Measurements from ENCODE around the gene EYA3. TPM values are rescaled to one million over a fixed set of nuclear protein-coding genes. Genes with fewer than 3 reads are reported as not detected.

EYA3 gene
- total RNA-seq, 1 experiment from 2014 or later = 17.1 TPM

DNA sequence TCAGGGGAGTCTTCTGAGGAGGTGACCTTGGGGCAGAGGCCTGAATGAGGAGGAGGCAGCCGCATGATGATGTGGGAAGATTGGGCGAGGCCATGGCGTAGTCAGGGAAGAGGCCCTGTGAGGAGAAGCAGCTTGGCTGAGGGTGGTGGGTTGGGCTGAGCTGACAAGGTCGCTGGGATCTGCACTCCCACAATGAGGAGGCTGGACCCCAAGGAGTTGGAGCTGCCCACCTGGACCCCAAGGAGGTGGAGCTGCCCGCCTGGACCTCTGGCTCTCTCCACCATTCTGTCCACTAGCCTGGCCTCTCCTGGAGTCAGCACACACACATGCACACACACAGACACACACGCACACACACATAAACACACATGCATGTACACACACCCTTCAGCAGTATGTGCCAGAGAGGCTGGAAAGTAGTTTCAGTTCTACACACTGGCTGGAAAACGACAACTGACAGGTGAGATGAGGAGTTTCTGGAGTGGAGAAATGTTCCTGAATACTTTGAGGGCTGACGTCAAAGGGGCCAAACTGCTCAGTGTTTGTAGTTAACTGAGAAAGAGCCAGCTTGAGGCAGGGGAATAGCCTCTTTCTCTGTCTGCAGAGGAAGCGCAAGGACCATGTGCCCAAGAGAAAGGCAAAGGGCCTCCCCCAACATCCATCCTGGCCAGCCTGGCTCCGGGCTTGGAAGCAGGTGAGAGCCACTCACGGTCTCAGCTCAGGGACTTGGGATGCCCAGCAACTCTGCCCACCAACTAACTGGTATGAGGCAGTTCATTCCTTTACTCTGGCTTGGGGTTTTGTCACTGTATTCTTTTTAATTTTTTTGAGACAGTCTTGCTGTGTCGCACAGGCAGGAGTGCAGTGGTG is 146.5 kb downstream of the EYA3 start:
- Histone ChIP-seq H3K27me3 (ENCODE audit: low read length) (no peaks in the 10 kb centered on the region), H3K27ac (ENCODE audit: low read length) (no peak overlapping the region), H4K20me1 (ENCODE audit: low read length) (no peaks in the 10 kb centered on the region), H3K36me3 (ENCODE audit: low read depth, low read length) (no peaks in the 10 kb centered on the region), H3K79me2 (ENCODE audit: low read length) (no peaks in the 10 kb centered on the region), H3K9me2 (replicated peaks; ENCODE audit: low read length) (no peaks in the 10 kb centered on the region), H3F3A (ENCODE audit: low read length, unreplicated experiment) (no peaks in the 10 kb centered on the region), H3K4me3 (ENCODE audit: low read length) (no peak overlapping the region), H3K4me1 (ENCODE audit: insufficient read depth, low read length) (no peaks in the 10 kb centered on the region), H3K9ac (ENCODE audit: low read length) (no peak overlapping the region), H3K4me2 (ENCODE audit: low read length) (no peak overlapping the region), H3K9me3 (ENCODE audit: low read length) (no peaks in the 10 kb centered on the region), H2AFZ (ENCODE audit: low read length) (no peak overlapping the region)
- no peak for TF ChIP-seq EZH2 (IDR thresholded peaks at IDR 0.05; ENCODE audit: low read length, unreplicated experiment)
- DNase-seq (no peak), ATAC-seq (no peak)
- ChIA-PET CTCF (no interaction called here), POLR2A (ENCODE audit: unreplicated experiment) (no interaction called here)
- no TSS peak for BruUV-seq (replicated peaks)
- intact Hi-C loops (cut with micrococcal nuclease) = no loop called here

DNA sequence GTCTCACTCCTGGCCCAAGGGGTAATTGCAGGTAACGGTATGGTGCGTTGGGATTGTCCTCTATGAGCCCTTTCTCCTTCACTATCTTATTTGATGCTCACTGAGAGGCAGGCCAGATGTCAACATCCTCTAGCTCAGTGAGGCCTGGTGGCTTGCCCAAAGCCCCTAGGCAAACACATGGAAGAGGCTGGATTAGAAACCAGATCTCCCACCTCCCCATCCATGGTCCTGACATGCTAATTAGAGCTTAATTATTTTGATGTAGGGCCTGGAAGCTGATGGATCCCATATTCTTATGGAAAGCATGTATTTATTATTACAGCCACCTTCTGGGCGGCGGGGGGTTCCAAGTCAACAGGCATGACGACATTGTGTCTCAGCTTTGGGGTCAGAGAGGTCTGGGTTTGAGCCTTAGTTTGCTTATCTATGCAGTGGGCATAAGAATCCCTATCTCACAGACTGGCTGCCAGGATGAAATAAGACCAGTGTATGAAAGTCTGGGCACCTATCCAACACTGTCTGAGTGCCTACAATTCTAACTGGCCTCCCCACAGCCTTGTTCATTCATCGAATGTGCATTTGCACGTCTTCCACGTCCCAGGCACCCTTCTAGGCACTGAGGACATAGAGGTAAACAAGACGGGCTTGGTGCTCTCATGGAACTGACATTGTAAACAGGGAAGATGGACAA is 147.4 kb downstream of the EYA3 start:
- CTCF ChIA-PET = no interaction called here
- intact Hi-C loops (cut with micrococcal nuclease) = no loop called here

DNA sequence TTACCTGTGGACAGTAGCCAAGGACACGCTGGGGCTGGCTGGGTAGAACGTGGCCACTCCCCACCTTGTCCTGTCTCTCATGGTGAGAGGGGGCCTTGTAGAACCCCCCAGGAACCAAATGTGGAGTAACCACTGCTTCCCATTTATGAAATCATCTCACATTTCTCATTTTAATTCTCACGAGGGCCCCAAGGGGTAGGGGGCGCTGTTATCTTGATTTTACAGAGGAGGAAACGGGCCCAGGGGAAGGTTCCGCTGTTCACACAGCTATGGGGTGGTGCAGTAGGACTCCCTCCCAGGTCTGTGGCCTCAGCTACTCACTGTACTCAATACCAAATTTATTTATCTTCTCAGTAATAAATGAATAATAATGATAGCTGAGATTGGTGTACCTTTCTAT is 148.1 kb downstream of the EYA3 start:
- H4K20me1 ChIP-seq (ENCODE audit: low read length) = no peaks in the 10 kb centered on the region
- H3K36me3 ChIP-seq (ENCODE audit: low read depth, low read length) = no peaks in the 10 kb centered on the region
- H3K9ac ChIP-seq (ENCODE audit: low read length) = no peak overlapping the region
- no peak overlapping the region for H3K27ac ChIP-seq (ENCODE audit: low read length)
- no peaks in the 10 kb centered on the region for H3F3A ChIP-seq (ENCODE audit: low read length, unreplicated experiment)
- H3K4me3 ChIP-seq (ENCODE audit: low read length) = no peak overlapping the region
- H3K79me2 ChIP-seq (ENCODE audit: low read length) = no peaks in the 10 kb centered on the region
- peaks cover 8% of the 10 kb centered on the region; the same call in 1 of the 2 replicates for H3K4me1 ChIP-seq (ENCODE audit: insufficient read depth, low read length)
- no peak overlapping the region for H3K4me2 ChIP-seq (ENCODE audit: low read length)
- intact Hi-C loops (cut with micrococcal nuclease) = no loop called here
- no peaks in the 10 kb centered on the region for H3K9me2 ChIP-seq (replicated peaks; ENCODE audit: low read length)
- no peaks in the 10 kb centered on the region for H3K9me3 ChIP-seq (ENCODE audit: low read length)
- ATAC-seq = peak; percentile 38; the same call in 1 of the 2 replicates
- no peaks in the 10 kb centered on the region for H3K27me3 ChIP-seq (ENCODE audit: low read length)
- TF ChIP-seq, protein P1, sequence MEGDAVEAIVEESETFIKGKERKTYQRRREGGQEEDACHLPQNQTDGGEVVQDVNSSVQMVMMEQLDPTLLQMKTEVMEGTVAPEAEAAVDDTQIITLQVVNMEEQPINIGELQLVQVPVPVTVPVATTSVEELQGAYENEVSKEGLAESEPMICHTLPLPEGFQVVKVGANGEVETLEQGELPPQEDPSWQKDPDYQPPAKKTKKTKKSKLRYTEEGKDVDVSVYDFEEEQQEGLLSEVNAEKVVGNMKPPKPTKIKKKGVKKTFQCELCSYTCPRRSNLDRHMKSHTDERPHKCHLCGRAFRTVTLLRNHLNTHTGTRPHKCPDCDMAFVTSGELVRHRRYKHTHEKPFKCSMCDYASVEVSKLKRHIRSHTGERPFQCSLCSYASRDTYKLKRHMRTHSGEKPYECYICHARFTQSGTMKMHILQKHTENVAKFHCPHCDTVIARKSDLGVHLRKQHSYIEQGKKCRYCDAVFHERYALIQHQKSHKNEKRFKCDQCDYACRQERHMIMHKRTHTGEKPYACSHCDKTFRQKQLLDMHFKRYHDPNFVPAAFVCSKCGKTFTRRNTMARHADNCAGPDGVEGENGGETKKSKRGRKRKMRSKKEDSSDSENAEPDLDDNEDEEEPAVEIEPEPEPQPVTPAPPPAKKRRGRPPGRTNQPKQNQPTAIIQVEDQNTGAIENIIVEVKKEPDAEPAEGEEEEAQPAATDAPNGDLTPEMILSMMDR (conservative IDR thresholded peaks at IDR 0.05; ENCODE audit: low read depth, low read length) = peak; percentile 69
- no peak for TF ChIP-seq EZH2 (IDR thresholded peaks at IDR 0.05; ENCODE audit: low read length, unreplicated experiment)
- no peak overlapping the region for H2AFZ ChIP-seq (ENCODE audit: low read length)
- peak; percentile 42 for DNase-seq
- POLR2A ChIA-PET (ENCODE audit: unreplicated experiment) = no interaction called here
- no TSS peak for BruUV-seq (replicated peaks)
- CTCF ChIA-PET = no interaction called here

More for the DNA sequence above, 147.4 kb downstream of the EYA3 start:
- Histone ChIP-seq H3K4me2 (ENCODE audit: low read length) (no peak overlapping the region), H3K4me3 (ENCODE audit: low read length) (no peak overlapping the region), H3K79me2 (ENCODE audit: low read length) (no peaks in the 10 kb centered on the region), H3K9me3 (ENCODE audit: low read length) (no peaks in the 10 kb centered on the region), H3K9ac (ENCODE audit: low read length) (no peak overlapping the region), H3K36me3 (ENCODE audit: low read depth, low read length) (no peaks in the 10 kb centered on the region), H3F3A (ENCODE audit: low read length, unreplicated experiment) (no peaks in the 10 kb centered on the region), H3K4me1 (ENCODE audit: insufficient read depth, low read length) (peaks cover 2% of the 10 kb centered on the region; the same call in 1 of the 2 replicates), H3K9me2 (replicated peaks; ENCODE audit: low read length) (no peaks in the 10 kb centered on the region), H2AFZ (ENCODE audit: low read length) (no peak overlapping the region), H3K27ac (ENCODE audit: low read length) (no peak overlapping the region), H4K20me1 (ENCODE audit: low read length) (no peaks in the 10 kb centered on the region), H3K27me3 (ENCODE audit: low read length) (no peaks in the 10 kb centered on the region)
- no TSS peak for BruUV-seq (replicated peaks)
- ATAC-seq (no peak), DNase-seq (no peak)
- TF ChIP-seq, protein P1 (conservative IDR thresholded peaks at IDR 0.05; ENCODE audit: low read depth, low read length) = no peak
- TF ChIP-seq EZH2 (IDR thresholded peaks at IDR 0.05; ENCODE audit: low read length, unreplicated experiment) (no peak), EZH2phosphoT487 (IDR thresholded peaks at IDR 0.05; ENCODE audit: borderline replicate concordance, low read length) (no peak)
- POLR2A ChIA-PET (ENCODE audit: unreplicated experiment) = no interaction called here

Data from PC-3 (cell line).